Body of pancreas (tissue), 4 donors: ENCODE data around the gene DAB2.

Experiments
- POLR2A ChIP-seq, 3 donors: fragments of 450-650 bp; IDR thresholded peaks; one replicate each; pipeline ENCODE4 v1.6.1; 2016; ENCODE audit warnings: antibody characterized with exemption in 3 of 3, mild to moderate bottlenecking in 2 of 3
- TF ChIP-seq, protein P1 (sequence below), 7 experiments: fragments of 450-650 bp in 4 of 7; fragments of 200-600 bp in 3 of 7; sonication (generic) in 3 of 7; IDR thresholded peaks; one replicate each; pipeline ENCODE4 v1.5.1; 2016 to 2019; ENCODE audit warnings: antibody characterized with exemption in 7 of 7

DNA sequence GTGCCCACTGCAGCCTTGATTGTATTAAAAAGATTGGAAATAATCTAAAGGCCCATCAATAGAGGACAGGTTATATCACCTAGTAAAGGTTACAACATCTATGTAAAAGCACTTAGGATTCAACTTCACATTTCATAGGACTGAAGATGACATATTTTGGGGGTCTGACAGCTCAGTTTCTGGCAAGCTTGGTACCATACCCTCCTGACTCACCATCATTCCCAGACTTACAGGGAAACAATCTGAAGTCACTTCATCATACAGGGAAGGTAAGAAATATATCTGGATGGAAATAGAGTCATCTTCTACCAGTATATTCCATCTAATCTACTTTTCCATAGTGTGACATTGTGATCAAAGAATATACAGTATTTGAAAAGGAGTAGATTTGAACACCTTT lies 28.8 kb upstream of the DAB2 start:
- TF ChIP-seq, protein P1, sequence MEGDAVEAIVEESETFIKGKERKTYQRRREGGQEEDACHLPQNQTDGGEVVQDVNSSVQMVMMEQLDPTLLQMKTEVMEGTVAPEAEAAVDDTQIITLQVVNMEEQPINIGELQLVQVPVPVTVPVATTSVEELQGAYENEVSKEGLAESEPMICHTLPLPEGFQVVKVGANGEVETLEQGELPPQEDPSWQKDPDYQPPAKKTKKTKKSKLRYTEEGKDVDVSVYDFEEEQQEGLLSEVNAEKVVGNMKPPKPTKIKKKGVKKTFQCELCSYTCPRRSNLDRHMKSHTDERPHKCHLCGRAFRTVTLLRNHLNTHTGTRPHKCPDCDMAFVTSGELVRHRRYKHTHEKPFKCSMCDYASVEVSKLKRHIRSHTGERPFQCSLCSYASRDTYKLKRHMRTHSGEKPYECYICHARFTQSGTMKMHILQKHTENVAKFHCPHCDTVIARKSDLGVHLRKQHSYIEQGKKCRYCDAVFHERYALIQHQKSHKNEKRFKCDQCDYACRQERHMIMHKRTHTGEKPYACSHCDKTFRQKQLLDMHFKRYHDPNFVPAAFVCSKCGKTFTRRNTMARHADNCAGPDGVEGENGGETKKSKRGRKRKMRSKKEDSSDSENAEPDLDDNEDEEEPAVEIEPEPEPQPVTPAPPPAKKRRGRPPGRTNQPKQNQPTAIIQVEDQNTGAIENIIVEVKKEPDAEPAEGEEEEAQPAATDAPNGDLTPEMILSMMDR (IDR thresholded peaks at IDR 0.05), result no peak
- TF ChIP-seq POLR2A (IDR thresholded peaks at IDR 0.05), result no peak
